HG03432 (cell line): ENCODE measurements around the gene UBC.

Source experiments
- ATAC-seq: cut with Tn5 transposase; IDR thresholded peaks from one replicate; pipeline ENCODE4 v1.9.1; 2021; ENCODE audit warnings: mild to moderate bottlenecking, moderate library complexity; ENCODE audit not compliant: unreplicated experiment

The UBC gene

DNA sequence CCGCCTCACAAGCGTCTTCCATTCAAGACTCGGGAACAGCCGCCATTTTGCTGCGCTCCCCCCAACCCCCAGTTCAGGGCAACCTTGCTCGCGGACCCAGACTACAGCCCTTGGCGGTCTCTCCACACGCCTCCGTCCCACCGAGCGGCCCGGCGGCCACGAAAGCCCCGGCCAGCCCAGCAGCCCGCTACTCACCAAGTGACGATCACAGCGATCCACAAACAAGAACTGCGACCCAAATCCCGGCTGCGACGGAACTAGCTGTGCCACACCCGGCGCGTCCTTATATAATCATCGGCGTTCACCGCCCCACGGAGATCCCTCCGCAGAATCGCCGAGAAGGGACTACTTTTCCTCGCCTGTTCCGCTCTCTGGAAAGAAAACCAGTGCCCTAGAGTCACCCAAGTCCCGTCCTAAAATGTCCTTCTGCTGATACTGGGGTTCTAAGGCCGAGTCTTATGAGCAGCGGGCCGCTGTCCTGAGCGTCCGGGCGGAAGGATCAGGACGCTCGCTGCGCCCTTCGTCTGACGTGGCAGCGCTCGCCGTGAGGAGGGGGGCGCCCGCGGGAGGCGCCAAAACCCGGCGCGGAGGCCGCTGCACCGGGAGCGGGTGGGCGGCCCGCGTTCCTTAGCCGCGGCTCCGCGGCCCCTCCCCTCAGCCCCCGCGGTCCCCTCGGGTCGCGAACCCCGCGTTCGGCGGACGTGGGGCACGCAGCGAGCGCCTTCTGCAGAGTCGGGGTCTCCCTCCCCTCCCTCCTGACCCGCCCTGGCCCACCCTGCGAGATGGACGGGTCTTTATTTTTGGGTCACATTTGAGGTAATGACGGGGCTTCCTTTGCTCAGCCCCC lies at the start of gene UBC:
Gene UBC (minus strand): TSS at position 259 of the 847 bp plus-strand sequence. CDS start 879 bp downstream, outside the sequence.
- peak; percentile 38 for ATAC-seq

DNA sequence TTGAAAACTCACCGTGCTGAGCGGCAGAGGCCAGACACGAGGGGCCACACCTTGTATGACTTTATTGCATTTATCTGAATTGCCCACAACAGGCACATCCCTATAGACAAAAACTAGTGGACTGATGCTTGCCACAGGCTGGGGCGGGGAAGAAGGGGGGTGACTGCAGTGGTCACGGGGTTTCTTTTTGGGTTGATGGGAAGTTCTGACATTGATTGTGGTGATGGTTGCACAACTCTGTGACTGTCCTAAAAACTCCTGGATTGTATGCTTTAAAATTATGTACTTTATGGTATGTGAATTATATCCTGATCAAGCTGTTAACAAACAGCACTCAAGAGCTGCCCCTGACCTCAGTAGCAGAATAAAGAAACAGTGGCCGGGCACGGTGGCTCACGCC lies 48.8 kb upstream of the UBC start:
- ATAC-seq: no peak

DNA sequence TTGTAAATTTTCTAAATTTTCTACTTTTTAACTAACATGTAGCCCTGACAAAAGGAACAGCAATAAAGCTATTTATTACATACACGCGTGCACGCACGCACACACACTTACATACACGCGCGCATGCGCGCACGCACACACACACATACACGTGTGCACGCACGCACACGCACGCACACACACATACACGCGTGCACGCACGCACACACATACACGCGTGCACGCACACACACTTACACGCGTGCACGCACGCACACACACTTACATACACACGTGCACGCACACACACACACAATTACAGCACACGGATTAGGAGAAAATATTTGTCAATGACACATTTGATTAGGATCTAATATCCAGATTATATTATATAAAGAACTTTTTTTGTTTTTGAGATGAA lies 46.6 kb upstream of the UBC start:
- no peak for ATAC-seq

DNA sequence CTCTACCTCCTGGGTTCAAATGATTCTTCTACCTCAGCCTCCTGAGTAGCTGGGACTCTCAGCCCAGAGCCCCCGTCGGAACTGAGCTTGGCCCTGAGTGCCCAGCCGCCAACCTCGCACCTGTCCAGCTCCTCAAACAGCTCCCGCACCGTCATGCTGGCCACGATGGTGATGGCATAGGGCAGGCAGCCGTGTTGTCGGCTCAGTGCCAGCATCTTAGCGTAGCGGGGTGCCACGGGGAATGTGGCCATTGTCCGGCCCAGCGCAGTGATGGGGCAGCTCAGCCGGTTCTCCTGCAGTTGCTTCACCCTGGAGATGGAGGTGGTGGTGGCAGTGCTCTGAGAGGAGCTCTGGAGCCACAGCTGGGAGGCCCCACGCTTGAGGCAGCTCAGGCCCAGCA lies 42.1 kb upstream of the UBC start:
- ATAC-seq: no peak

DNA sequence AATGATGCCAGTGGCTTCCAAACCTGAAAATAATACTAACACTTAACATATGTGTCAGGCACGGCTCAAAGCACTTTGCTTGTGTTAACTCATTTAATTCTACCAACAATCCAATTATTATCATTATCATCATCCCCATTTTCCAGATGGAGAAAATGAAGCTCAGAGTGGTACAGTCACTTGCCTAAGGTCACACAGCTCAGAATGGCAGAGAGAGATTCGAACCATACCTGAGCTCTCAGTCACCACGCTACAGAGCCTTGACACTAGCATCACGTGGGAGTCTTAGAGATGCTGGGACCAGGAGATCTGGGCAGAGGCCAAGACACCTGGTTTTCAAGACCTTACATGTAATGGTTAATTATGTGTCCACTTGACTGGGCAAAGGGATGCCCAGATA lies 40.3 kb upstream of the UBC start:
- ATAC-seq: no peak

DNA sequence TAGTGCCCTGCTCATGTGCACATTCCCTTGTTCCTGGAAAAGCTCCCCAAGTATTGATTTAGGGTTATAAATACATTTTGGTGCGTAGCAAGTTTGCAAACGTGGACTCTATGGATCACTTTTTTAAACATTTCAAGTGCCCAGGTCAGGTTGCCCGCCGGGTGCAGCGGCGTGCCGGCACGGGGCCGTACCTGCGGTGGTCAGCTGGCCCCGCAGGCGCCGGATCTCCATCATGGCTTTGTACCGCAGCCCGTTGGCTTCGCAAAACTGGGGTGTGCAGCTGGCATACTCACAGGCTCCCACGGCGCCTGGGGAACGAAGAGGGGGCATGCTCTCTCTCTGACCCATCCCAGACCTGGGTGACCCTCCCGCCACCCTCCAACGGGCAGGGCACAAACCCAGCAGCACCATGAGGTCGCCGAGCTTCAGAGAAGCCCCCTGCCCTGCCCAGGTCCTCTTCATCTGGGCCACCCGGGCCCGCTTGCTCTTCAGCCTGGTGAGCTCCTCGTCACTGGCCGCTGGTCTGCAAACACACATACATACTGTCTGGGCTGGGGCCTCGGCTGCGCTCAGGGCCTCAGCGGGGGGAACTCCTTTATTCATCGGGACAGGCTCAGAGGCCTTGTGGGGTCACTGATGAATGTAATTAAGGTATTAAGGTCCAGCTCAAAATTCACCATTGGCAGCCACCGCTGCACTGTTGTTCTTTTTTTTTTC lies 39.4 kb upstream of the UBC start:
- no peak for ATAC-seq

DNA sequence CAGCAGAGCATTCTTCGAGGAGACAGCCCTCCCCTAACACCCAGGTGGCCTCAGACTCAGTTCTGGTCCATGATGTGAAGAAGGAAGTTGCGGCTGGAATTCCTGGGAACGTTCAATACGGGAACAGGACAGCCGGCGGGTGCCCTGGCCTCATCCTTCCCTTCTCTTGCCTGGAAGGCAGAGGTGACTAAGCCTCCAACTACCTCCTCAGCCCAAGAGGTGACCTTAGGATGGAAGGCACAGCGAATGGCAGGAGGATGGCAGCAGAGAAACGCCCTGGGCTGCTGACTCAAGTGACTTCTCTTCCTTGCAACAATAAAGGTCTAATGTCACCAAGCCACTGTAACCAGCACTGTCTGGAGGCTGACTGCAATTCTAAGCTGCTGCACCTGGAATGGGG lies 38.4 kb upstream of the UBC start:
- no peak for ATAC-seq

DNA sequence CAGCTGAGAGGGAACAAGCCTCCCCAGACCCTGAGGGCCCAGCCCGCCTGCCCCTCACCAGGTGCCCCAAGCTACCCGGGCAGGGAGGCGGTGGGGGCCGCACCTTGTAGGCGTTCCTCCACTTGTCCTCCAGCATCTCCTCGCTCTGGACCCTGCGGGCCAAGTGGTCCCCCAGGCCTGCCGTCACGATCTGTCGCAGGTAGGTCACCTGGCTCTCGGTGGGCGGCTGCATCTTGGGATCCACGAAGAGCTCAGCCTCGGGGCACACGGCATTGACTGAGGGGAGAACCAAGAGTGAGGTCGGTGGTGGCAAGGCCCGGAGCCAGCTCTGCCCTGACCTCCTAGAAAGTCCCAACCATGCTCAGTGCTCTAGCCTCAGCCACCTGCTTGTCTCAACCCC lies 37.8 kb upstream of the UBC start:
- ATAC-seq: no peak

DNA sequence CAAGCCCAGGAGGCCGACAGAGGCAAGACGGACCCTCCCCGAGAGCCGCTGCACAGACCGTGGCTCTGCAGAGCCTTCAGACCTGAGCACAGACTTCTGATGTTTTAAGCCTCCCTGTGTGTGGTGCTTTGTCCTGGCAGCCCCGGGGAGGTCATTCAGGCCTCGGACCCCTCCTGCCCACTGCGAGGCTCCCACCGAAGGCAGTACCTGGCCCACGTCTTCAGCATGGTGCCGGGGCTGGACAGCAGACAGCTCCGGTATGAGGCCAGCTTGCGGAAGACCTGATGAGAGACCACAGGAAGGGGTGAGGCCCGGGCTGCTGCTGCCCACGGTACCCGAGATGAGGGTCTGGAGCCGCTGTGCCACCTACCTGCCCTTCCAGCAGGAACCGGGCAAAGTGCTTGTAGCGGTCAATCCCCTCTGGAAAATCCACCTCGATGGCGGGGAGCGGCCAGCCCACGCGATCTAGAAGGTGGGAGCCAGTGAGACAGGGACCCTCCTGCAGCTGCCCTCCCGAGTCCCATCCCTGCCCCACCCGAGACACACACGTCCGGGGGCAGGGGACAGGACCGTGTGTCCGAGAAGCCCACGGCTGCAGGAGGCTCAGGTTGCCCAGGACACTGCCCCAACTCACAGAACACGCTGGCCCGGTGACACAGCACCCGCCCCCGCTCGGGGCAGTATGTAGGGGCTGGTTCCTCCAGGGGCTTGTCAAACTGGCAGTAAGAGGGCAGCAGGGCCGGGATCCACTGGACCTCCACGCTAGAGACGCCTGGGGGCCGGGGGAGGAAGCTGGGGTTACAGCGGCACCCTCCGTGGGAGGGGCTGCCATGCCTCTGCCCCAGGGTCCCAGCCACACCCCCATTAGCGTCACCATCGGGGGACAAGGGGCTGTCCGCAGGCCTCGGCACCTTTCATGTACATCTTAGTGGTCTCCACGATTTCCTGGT lies 35.6 kb upstream of the UBC start:
- no peak for ATAC-seq

DNA sequence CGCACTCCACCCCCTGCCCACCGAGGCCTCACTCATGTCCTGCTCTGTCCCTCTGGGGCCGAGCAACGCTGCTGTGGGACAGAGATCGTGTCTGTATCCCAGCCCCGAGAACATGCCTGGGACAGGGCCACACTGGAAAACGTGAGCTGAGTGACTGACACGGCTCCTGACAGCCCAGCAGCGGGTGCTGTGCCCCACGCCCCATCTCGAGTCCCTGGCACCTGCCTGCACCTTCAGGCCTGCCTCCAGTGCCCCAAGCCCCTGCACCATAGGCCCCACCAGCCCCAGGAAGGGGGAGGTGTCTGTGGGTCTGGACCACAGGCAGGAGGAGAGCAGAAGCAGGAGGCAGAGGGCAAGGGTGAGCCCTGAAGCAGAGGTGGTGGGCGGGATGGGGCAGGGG lies 34.6 kb upstream of the UBC start:
- no peak for ATAC-seq

DNA sequence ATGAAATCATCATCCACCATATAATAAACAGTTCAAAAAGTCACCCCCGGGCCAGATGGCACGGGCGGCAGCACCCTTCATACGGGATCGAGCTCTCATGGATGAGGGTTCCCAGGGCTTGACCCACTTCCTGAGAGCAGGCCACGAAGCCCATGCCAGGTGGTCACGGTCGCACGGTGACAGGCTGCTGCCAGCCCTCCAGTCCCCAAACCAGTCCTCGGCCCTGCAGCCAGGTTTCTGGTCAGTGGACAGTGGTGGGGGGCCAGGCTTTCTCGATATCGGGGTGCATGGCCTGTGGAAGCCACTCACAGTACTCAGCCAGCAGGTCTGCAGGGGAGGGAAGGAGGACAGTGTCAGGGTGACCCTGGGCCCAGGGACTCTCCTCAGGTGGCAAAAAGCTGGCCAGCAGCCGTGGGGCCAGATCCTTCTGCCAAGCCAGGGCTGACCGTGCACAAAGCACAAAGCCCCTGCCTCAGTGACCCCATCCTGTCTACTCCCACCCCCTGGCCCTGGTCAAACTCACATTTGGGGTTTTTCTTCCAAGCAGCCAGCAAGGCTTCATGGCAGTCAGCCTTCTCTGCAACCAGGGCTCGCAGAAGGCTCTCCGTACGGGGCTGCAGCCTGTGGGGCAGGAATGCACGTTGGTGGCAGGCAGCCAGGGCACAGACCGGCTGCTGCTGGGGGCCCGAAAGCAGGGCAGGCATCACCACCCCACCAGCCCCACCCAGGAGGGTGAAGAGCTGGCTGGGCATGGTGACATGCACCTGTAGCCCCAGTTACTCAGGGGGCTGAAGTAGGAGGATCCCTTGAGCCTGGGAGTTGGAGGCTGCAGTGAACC lies 33.3 kb upstream of the UBC start:
- ATAC-seq: no peak

DNA sequence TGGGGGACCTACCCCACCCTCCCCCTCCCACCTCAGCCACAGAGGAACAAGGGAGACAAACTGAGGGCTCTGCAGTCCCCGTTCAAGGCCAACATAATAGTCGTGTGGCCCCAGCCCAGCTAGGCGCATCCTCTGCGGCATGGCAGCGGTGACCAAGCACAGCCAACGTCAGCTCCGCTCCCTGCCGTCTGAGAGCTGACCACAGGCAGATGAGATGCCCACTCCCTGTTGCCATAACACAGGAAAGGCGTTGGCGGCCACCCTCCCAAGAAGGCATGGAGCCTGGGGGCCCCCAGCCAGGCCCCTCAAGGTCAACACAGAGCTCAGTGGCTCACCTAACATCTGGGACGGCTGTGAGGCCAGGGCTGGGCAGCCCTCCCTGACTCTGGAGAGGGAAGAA lies 32.6 kb upstream of the UBC start:
- ATAC-seq: no peak

DNA sequence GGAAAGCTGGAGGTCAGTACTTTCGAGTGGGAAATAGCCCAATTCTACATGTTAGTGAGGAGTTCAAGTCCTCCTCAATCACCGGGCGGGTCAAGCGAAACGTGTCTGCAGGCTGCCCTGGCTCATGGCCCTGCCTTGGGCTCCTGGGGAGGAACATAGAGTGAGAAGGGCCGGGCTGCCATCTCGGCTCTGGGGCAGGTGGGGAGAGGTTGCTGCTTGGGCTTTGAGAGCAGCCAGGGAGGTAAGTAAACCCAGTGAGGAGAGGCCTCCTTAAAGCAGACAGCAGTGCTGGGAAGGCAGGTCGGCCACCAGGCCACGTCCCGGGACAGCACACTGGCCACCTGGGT lies 32.0 kb upstream of the UBC start:
- ATAC-seq: no peak

DNA sequence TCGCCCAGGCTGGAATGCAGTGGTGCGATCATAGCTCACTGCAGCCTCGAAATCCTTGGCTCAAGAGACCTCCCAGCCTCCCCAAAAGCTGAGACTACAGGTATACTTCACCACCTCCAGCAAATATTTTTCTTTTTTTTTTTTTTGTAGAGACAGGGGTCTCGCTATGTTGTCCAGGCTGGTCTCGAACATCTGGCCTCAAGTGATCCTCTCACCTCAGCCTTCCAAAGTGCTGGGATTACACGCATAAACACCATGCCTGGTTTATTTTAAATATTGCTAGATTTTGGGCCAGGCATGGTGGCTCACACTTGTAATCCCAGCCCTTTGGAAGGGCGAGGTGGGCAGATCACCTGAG lies 26.7 kb upstream of the UBC start:
- ATAC-seq: no peak

DNA sequence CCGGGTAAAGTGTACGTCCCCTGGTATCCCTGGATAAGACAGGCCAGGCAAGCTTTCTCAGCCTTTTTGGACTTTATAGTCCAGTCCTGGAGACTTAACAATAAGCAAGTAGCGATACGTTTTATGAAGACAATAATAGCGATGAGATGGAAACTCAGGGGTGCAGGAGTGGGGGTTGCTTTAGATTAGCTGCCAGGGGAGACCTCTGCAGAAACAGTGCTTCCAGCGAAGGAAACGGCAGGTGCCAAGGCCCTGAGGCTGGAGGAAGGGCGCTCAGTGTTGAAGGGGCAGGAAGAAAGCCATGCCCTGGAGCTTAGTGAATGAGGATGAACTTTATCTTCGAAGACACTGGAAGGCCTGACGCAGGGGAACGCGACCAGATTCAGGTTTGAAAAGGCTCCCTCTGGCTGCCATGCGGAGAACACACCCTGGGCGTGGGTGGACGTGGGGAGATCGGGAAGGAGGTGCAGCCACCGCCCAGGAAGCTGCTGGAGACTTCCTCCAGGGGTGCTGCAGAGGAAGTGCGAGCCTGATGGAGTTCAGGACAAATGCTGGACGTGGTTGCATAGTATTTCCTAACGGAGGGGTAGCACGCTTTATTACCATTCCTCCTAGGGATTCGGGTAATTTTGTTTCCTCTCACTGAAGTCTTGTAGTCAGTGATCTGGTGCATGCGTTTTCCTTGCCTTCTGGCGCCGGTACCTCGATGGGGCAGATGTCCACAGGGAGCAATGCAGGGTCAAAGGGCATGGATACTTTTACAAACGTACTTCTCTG lies 26.1 kb upstream of the UBC start:
- peak; percentile 51 for ATAC-seq

DNA sequence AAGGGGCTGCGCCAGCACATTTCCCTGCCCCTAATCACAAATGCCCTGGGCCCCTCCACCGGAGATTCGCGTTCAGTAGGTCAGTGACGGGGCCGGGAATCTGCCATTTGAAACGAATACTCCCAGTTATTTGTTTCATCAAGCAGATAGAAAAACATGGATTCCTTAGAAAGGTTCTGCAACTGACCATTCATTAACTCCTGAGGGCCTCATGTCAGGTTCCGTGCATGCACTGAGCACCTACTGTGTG lies 25.6 kb upstream of the UBC start:
- ATAC-seq: no peak

DNA sequence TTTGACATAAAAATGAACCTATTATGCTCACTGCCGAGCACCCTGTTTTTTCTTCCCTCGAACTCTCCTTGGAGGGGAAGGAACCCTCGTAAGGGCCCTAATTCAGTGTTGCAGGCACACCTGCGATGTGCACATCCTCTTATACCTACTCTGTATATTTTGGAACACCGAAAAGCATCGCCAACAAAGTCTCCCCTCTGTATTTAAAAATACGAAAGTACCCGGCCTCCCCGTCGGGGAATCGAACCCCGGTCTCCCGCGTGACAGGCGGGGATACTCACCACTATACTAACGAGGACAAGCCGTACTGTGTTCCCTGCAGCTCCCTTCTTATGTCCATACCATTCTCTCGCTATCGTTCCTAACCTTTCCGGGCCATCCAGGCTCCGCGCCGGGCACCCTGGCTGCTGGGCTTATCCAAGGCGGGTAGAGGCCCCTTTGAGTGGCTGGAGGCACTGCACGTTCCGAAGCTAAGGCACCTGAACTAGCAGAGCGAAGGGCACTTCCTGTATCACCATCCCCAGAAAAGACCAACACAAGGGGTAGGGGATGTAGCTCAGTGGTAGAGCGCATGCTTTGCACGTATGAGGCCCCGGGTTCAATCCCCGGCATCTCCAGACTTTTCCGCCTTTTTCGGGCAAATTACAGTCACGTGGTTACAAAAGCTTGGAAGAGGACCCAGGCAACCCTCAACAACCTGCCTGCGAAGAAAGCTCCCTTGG lies 25.1 kb upstream of the UBC start:
- ATAC-seq: peak; percentile 58

DNA sequence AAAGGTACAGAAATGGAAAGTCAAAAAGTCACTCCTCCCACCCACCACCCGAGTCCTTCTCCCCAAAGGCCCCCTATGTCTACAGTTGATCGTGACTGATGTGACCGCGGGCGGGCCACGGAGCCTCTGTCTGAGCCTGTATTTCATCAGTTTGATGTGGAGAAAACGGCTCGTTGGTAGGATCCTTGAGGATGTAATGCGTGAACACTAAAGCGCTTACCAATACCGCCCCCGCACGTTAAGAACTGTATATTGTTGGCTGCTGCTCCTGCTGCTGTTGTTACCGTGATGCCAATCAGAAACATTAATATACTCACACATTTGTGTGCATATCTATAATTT lies 24.6 kb upstream of the UBC start:
- ATAC-seq: peak; percentile 31

DNA sequence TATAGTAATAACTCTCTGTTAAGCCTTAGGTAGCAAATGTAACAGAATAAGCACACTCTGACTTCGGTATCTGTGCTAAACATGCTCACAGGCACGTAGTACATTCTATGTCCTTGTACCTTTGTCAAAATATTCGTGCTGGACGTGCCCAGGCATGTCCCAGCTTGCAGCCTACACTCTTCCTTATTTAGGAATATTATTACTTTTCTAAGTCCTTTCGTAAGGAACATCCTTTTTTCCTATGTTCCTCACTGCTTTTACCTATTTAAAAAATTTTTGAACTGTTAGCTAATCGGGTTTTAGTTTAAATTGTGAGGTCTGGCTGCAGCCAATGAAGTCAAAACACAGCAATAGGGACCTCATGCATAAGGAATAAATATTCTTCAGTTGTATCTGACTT lies 24.1 kb upstream of the UBC start:
- ATAC-seq: peak; percentile 26

DNA sequence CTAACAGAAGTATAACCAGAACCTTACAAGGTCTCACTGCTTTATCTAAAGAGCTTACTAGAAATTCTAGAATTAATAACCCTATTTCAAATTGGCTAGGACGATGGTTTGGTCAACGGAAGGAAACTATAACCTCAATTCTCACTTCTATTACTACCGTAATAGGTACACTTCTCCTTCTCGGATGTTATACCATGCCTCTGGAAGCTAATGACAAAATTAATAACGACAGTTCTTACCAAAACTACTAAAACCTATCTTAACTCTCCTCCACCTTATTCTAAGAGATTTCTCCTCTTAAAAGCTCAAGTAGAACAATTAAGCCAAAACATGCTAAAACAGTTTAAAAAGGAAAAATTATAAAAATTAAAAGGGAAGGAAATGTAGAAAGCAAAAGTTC lies 23.7 kb upstream of the UBC start:
- no peak for ATAC-seq
